Measurements from ENCODE around the gene RGL1.
A peak's percentile ranks its signal among the peaks of the same experiment; 100 is the strongest.

RGL1 gene

GRCh38 chr1:183801649-183802048 is 3.3 kb upstream of the RGL1 start:
- Histone ChIP-seq H3K9me2 (replicated peaks; ENCODE audit: low read depth, low read length) (no peaks in the 10 kb centered on the region), H2AFZ (ENCODE audit: low read length) (no peak overlapping the region), H3K9ac (ENCODE audit: low read depth, low read length, poor library complexity, severe bottlenecking) (no peak overlapping the region), H3K4me3 (ENCODE audit: low read length, poor library complexity, severe bottlenecking) (no peak overlapping the region), H3K4me1 (ENCODE audit: insufficient read depth, low read length, poor library complexity, severe bottlenecking) (no peaks in the 10 kb centered on the region), H3K27me3 (ENCODE audit: insufficient read depth, low read length, poor library complexity, severe bottlenecking) (no peaks in the 10 kb centered on the region), H3F3A (ENCODE audit: low read depth) (no peaks in the 10 kb centered on the region), H3K4me2 (ENCODE audit: low read depth, low read length, poor library complexity, severe bottlenecking) (no peak overlapping the region), H4K20me1 (ENCODE audit: insufficient read depth, low read length, poor library complexity, severe bottlenecking) (no peaks in the 10 kb centered on the region), H3K79me2 (ENCODE audit: insufficient read depth, low read length) (no peaks in the 10 kb centered on the region), H3K36me3 (ENCODE audit: insufficient read depth, low read length) (no peaks in the 10 kb centered on the region), H3K9me3 (ENCODE audit: insufficient read depth, low read depth, low read length) (peaks cover 5% of the 10 kb centered on the region; the same call in 1 of the 2 replicates)
- TF ChIP-seq EZH2phosphoT487 (IDR thresholded peaks at IDR 0.05; ENCODE audit: borderline replicate concordance) (no peak), CTCF (conservative IDR thresholded peaks at IDR 0.05; ENCODE audit: low read length) (no peak)

- no peak for TF ChIP-seq EZH2phosphoT487 (IDR thresholded peaks at IDR 0.05; ENCODE audit: borderline replicate concordance)
- TF ChIP-seq CTCF (conservative IDR thresholded peaks at IDR 0.05; ENCODE audit: low read length), result no peak
- H3K4me3 ChIP-seq (ENCODE audit: low read length, poor library complexity, severe bottlenecking), result peak overlapping the region; percentile 75
- no peak overlapping the region for H2AFZ ChIP-seq (ENCODE audit: low read length)
- no peaks in the 10 kb centered on the region for H4K20me1 ChIP-seq (ENCODE audit: insufficient read depth, low read length, poor library complexity, severe bottlenecking)
- H3K4me2 ChIP-seq (ENCODE audit: low read depth, low read length, poor library complexity, severe bottlenecking), result peak overlapping the region; percentile 92
- no peaks in the 10 kb centered on the region for H3K79me2 ChIP-seq (ENCODE audit: insufficient read depth, low read length)
- no peak overlapping the region for H3K9ac ChIP-seq (ENCODE audit: low read depth, low read length, poor library complexity, severe bottlenecking)
- H3K9me3 ChIP-seq (ENCODE audit: insufficient read depth, low read depth, low read length), result peaks cover 5% of the 10 kb centered on the region; the same call in 1 of the 2 replicates
- H3K27me3 ChIP-seq (ENCODE audit: insufficient read depth, low read length, poor library complexity, severe bottlenecking), result no peaks in the 10 kb centered on the region
- no peaks in the 10 kb centered on the region for H3K4me1 ChIP-seq (ENCODE audit: insufficient read depth, low read length, poor library complexity, severe bottlenecking)
- no peaks in the 10 kb centered on the region for H3K36me3 ChIP-seq (ENCODE audit: insufficient read depth, low read length)
- no peaks in the 10 kb centered on the region for H3F3A ChIP-seq (ENCODE audit: low read depth)
- H3K9me2 ChIP-seq (replicated peaks; ENCODE audit: low read depth, low read length), result no peaks in the 10 kb centered on the region
Observed at GRCh38 chr1:183804387-183804786, 533 bp upstream of the RGL1 start.

GRCh38 chr1:183806125-183806524 is 1.2 kb downstream of the RGL1 start:
- Histone ChIP-seq H3K4me1 (ENCODE audit: insufficient read depth, low read length, poor library complexity, severe bottlenecking) (no peaks in the 10 kb centered on the region), H3K9me3 (ENCODE audit: insufficient read depth, low read depth, low read length) (peaks cover 5% of the 10 kb centered on the region; the same call in 1 of the 2 replicates), H3K79me2 (ENCODE audit: insufficient read depth, low read length) (no peaks in the 10 kb centered on the region), H3F3A (ENCODE audit: low read depth) (no peaks in the 10 kb centered on the region), H3K36me3 (ENCODE audit: insufficient read depth, low read length) (no peaks in the 10 kb centered on the region), H4K20me1 (ENCODE audit: insufficient read depth, low read length, poor library complexity, severe bottlenecking) (no peaks in the 10 kb centered on the region), H3K27me3 (ENCODE audit: insufficient read depth, low read length, poor library complexity, severe bottlenecking) (no peaks in the 10 kb centered on the region), H3K4me2 (ENCODE audit: low read depth, low read length, poor library complexity, severe bottlenecking) (peak overlapping the region; percentile 92), H2AFZ (ENCODE audit: low read length) (no peak overlapping the region), H3K4me3 (ENCODE audit: low read length, poor library complexity, severe bottlenecking) (no peak overlapping the region), H3K9ac (ENCODE audit: low read depth, low read length, poor library complexity, severe bottlenecking) (no peak overlapping the region), H3K9me2 (replicated peaks; ENCODE audit: low read depth, low read length) (no peaks in the 10 kb centered on the region)
- TF ChIP-seq EZH2phosphoT487 (IDR thresholded peaks at IDR 0.05; ENCODE audit: borderline replicate concordance) (no peak), CTCF (conservative IDR thresholded peaks at IDR 0.05; ENCODE audit: low read length) (no peak)
